HUES6 (cell line): Measurements from ENCODE around the gene SCFD2.
A peak's percentile ranks its signal among the peaks of the same experiment; 100 is the strongest.

Source experiments
- H3K27ac ChIP-seq: 2 replicates; pipeline ENCODE4 v1.7.0; 2013; ENCODE audit warnings: low read depth, mild to moderate bottlenecking, low read length, inconsistent platforms
- H3K27me3 ChIP-seq: 2 replicates; pipeline ENCODE4 v1.6.1; 2013; ENCODE audit warnings: low read length; ENCODE audit not compliant: control insufficient read depth, insufficient read depth
- H3K36me3 ChIP-seq: 2 replicates; pipeline ENCODE4 v1.6.1; 2013; ENCODE audit warnings: low read length; ENCODE audit not compliant: control insufficient read depth, insufficient read depth
- H3K4me1 ChIP-seq: 2 replicates; pipeline ENCODE4 v1.6.1; 2013; ENCODE audit warnings: low read length; ENCODE audit not compliant: control insufficient read depth, insufficient read depth
- H3K4me3 ChIP-seq: 2 replicates; pipeline ENCODE4 v1.5.1; 2013; ENCODE audit warnings: low read depth, low read length
- H3K9ac ChIP-seq: one replicate; pipeline ENCODE4 v1.6.1; 2013; ENCODE audit warnings: mild to moderate bottlenecking, low read length
- H3K9me3 ChIP-seq: 2 replicates; pipeline ENCODE4 v1.6.1; 2013; ENCODE audit warnings: low read depth, low read length; ENCODE audit not compliant: control insufficient read depth, insufficient read depth

SCFD2 gene

GRCh38 chr4:52848254-52848653 is 517.6 kb downstream of the SCFD2 start:
- Histone ChIP-seq H3K27ac (no peak overlapping the region), H3K4me3 (no peak overlapping the region), H3K9ac (no peak overlapping the region), H3K9me3 (no peaks in the 10 kb centered on the region), H3K36me3 (no peaks in the 10 kb centered on the region), H3K4me1 (peaks cover 11% of the 10 kb centered on the region), H3K27me3 (no peaks in the 10 kb centered on the region)

GRCh38 chr4:52846502-52846901 is 519.4 kb downstream of the SCFD2 start:
- Histone ChIP-seq H3K9ac (no peak overlapping the region), H3K27ac (no peak overlapping the region), H3K27me3 (no peaks in the 10 kb centered on the region), H3K9me3 (no peaks in the 10 kb centered on the region), H3K36me3 (no peaks in the 10 kb centered on the region), H3K4me1 (peaks cover 20% of the 10 kb centered on the region), H3K4me3 (no peak overlapping the region)

- no peak overlapping the region for H3K9ac ChIP-seq
- no peaks in the 10 kb centered on the region for H3K27me3 ChIP-seq
- no peaks in the 10 kb centered on the region for H3K36me3 ChIP-seq
Observed at GRCh38 chr4:52844596-52844995, 521.3 kb downstream of the SCFD2 start.

GRCh38 chr4:52843958-52844357 is 521.9 kb downstream of the SCFD2 start:
- Histone ChIP-seq H3K27ac (no peak overlapping the region), H3K27me3 (no peaks in the 10 kb centered on the region), H3K9me3 (no peaks in the 10 kb centered on the region), H3K36me3 (no peaks in the 10 kb centered on the region), H3K9ac (no peak overlapping the region), H3K4me1 (peaks cover 44% of the 10 kb centered on the region), H3K4me3 (no peak overlapping the region)

More at GRCh38 chr4:52844596-52844995, 521.3 kb downstream of the SCFD2 start:
- no peaks in the 10 kb centered on the region for H3K9me3 ChIP-seq
- H3K4me3 ChIP-seq, result no peak overlapping the region
- peaks cover 38% of the 10 kb centered on the region for H3K4me1 ChIP-seq
- H3K27ac ChIP-seq, result no peak overlapping the region

GRCh38 chr4:52843351-52843750 is 522.5 kb downstream of the SCFD2 start:
- Histone ChIP-seq H3K4me3 (no peak overlapping the region), H3K4me1 (peaks cover 50% of the 10 kb centered on the region), H3K27ac (no peak overlapping the region), H3K9me3 (no peaks in the 10 kb centered on the region), H3K27me3 (no peaks in the 10 kb centered on the region), H3K9ac (no peak overlapping the region), H3K36me3 (no peaks in the 10 kb centered on the region)

GRCh38 chr4:52842792-52843191 is 523.1 kb downstream of the SCFD2 start:
- H3K27ac ChIP-seq, result no peak overlapping the region
- H3K27me3 ChIP-seq, result no peaks in the 10 kb centered on the region
- peaks cover 54% of the 10 kb centered on the region for H3K4me1 ChIP-seq
- no peaks in the 10 kb centered on the region for H3K36me3 ChIP-seq
- no peak overlapping the region for H3K9ac ChIP-seq
- no peaks in the 10 kb centered on the region for H3K9me3 ChIP-seq
- H3K4me3 ChIP-seq, result no peak overlapping the region

- no peaks in the 10 kb centered on the region for H3K9me3 ChIP-seq
- H3K36me3 ChIP-seq, result no peaks in the 10 kb centered on the region
- peak overlapping the region; percentile 9 for H3K9ac ChIP-seq
Observed at GRCh38 chr4:52841682-52842456, 524.0 kb downstream of the SCFD2 start.

GRCh38 chr4:52840531-52841370 is 525.1 kb downstream of the SCFD2 start:
- Histone ChIP-seq H3K4me1 (peaks cover 70% of the 10 kb centered on the region), H3K4me3 (no peak overlapping the region; the same call in 1 of the 2 replicates), H3K9me3 (no peaks in the 10 kb centered on the region), H3K27ac (no peak overlapping the region; the same call in 1 of the 2 replicates), H3K36me3 (no peaks in the 10 kb centered on the region), H3K27me3 (no peaks in the 10 kb centered on the region), H3K9ac (no peak overlapping the region)

More at GRCh38 chr4:52841682-52842456, 524.0 kb downstream of the SCFD2 start:
- Histone ChIP-seq H3K27me3 (no peaks in the 10 kb centered on the region), H3K4me1 (peaks cover 61% of the 10 kb centered on the region), H3K4me3 (no peak overlapping the region), H3K27ac (no peak overlapping the region; the same call in 1 of the 2 replicates)

GRCh38 chr4:52838729-52839586 is 526.9 kb downstream of the SCFD2 start:
- H3K27me3 ChIP-seq, result no peaks in the 10 kb centered on the region

GRCh38 chr4:52837716-52838558 is 527.9 kb downstream of the SCFD2 start:
- Histone ChIP-seq H3K4me3 (no peak overlapping the region), H3K36me3 (no peaks in the 10 kb centered on the region)

More at GRCh38 chr4:52838729-52839586, 526.9 kb downstream of the SCFD2 start:
- H3K36me3 ChIP-seq, result no peaks in the 10 kb centered on the region
- H3K9ac ChIP-seq, result peak overlapping the region; percentile 57
- no peaks in the 10 kb centered on the region for H3K9me3 ChIP-seq
- H3K4me1 ChIP-seq, result peaks cover 84% of the 10 kb centered on the region
- peak overlapping the region; percentile 36; the same call in 1 of the 2 replicates for H3K27ac ChIP-seq
- H3K4me3 ChIP-seq, result no peak overlapping the region

More at GRCh38 chr4:52837716-52838558, 527.9 kb downstream of the SCFD2 start:
- Histone ChIP-seq H3K27me3 (no peaks in the 10 kb centered on the region), H3K9ac (peak overlapping the region; percentile 57), H3K4me1 (peaks cover 85% of the 10 kb centered on the region), H3K9me3 (no peaks in the 10 kb centered on the region), H3K27ac (peak overlapping the region; percentile 39; the same call in 1 of the 2 replicates)
